Stimulated activated CD4-positive, alpha-beta T cell treated with anti-CD3 and anti-CD28 coated beads, Interleukin-15, amount 100 ng/mL, for 48 hours (primary cell): Measurements from ENCODE around the gene RBM10.

Experiments used
- DNase-seq, 2 donors: peaks; one replicate each; pipeline ENCODE4 v3.0.0-alpha.2; 2020; ENCODE audit warnings: low read depth in 2 of 2

Gene RBM10

GRCh38 chrX:47233333-47234113, 88.5 kb downstream of the RBM10 start:
- peak; percentile 89 to 91 for DNase-seq

DNA sequence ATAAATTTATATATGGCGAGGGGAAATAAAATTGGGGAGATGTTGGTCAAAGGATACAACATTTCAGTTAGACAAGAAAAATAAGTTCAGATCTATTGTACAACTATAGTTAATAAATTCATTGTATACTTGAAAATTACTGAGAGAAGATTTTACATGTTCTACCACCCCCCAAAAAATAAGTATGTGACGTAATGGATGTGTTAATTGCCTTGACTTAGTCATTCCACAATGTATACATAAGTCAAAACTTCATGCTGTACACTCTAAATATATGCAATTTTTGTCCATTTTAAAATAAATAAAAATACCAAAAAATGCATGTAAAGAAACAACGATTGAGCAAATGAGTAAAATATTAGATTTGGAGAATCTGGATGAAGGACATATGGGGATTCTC, 89.6 kb downstream of the RBM10 start:
- no peak for DNase-seq

DNA sequence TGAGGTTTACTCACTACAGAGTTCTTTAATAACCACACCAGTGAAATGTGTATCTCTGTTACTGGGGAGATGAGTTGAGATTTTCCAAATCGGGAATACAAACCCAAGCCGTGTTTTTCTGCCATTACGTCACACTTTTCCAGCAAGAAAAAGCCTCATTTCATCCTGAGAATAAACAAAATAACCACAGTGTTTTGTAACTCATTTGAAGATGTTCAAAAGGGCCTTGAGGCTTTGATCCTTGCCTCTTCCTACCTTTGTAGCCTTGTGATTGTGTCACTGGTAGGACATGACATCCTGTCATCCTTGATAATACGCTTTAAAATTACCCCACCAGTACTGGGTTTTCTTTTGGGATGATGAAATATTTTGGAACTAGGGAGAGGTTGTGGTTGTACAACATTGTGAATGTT, 90.7 kb downstream of the RBM10 start:
- DNase-seq, result no peak
